Neutrophil (primary cell): ENCODE data around the gene SH3RF3.

ENCODE experiments used
- H3K27ac ChIP-seq: fragments of 200-600 bp; sonication (generic); 2 replicates; pipeline ENCODE4 v1.5.1; 2016; ENCODE audit warnings: mild to moderate bottlenecking, moderate library complexity
- H3K27me3 ChIP-seq: fragments of 200-600 bp; sonication (generic); 2 replicates; pipeline ENCODE4 v1.6.0; 2016; ENCODE audit warnings: mild to moderate bottlenecking
- H3K36me3 ChIP-seq: fragments of 200-600 bp; sonication (generic); 2 replicates; pipeline ENCODE4 v1.5.1; 2017
- H3K4me1 ChIP-seq, 2 experiments: fragments of 200-600 bp in 1 of 2; sonication (generic) in 1 of 2; 1 replicate in 1 of 2; 2 replicates in 1 of 2; pipeline versions ENCODE4 v1.5.1 to v1.6.1; 2013 to 2016; ENCODE audit warnings: low read depth in 1 of 2, low read length in 1 of 2, mild to moderate bottlenecking in 1 of 2, moderate library complexity in 1 of 2; ENCODE audit not compliant: control insufficient read depth in 1 of 2, insufficient read depth in 1 of 2
- H3K4me3 ChIP-seq, 2 experiments: fragments of 200-600 bp in 1 of 2; sonication (generic) in 1 of 2; 1 replicate in 1 of 2; 2 replicates in 1 of 2; pipeline ENCODE4 v1.5.1; 2013 to 2016; ENCODE audit warnings: low read depth in 1 of 2, low read length in 1 of 2, mild to moderate bottlenecking in 1 of 2, moderate library complexity in 1 of 2
- H3K9me3 ChIP-seq: fragments of 200-600 bp; sonication (generic); 2 replicates; pipeline ENCODE4 v1.5.1; 2016
- CTCF ChIP-seq: fragments of 200-600 bp; sonication (generic); IDR thresholded peaks from 2 replicates; pipeline ENCODE4 v1.5.1; 2016; ENCODE audit warnings: antibody characterized with exemption

The SH3RF3 gene

GRCh38 chr2:109213646-109214433, 84.8 kb downstream of the SH3RF3 start:
- peak overlapping the region; percentile 29 to 43 for H3K4me3 ChIP-seq
- no peaks in the 10 kb centered on the region for H3K9me3 ChIP-seq
- H3K27me3 ChIP-seq, result no peaks in the 10 kb centered on the region
- H3K36me3 ChIP-seq, result no peaks in the 10 kb centered on the region
- H3K4me1 ChIP-seq, result peaks cover 76 to 95% of the 10 kb centered on the region in 2 experiments
- no peak for TF ChIP-seq CTCF
- peak overlapping the region; percentile 81 for H3K27ac ChIP-seq

GRCh38 chr2:109214651-109215371, 85.8 kb downstream of the SH3RF3 start:
- H3K27me3 ChIP-seq, result no peaks in the 10 kb centered on the region
- H3K36me3 ChIP-seq, result no peaks in the 10 kb centered on the region
- H3K27ac ChIP-seq, result peak overlapping the region; percentile 81
- no peaks in the 10 kb centered on the region for H3K9me3 ChIP-seq
- peak overlapping the region in 1 of 2 experiments; percentile 43 for H3K4me3 ChIP-seq
- H3K4me1 ChIP-seq, result peaks cover 72 to 92% of the 10 kb centered on the region in 2 experiments
- TF ChIP-seq CTCF, result no peak

- H3K4me1 ChIP-seq, result peaks cover 70 to 88% of the 10 kb centered on the region in 2 experiments
Observed at GRCh38 chr2:109215866-109216265, 86.9 kb downstream of the SH3RF3 start.

GRCh38 chr2:109216332-109216731, 87.3 kb downstream of the SH3RF3 start:
- Histone ChIP-seq H3K27ac (peak overlapping the region; percentile 81), H3K4me1 (peaks cover 71 to 88% of the 10 kb centered on the region in 2 experiments), H3K4me3 (no peak overlapping the region), H3K9me3 (no peaks in the 10 kb centered on the region), H3K27me3 (no peaks in the 10 kb centered on the region), H3K36me3 (no peaks in the 10 kb centered on the region)
- TF ChIP-seq CTCF, result no peak

More at GRCh38 chr2:109215866-109216265, 86.9 kb downstream of the SH3RF3 start:
- Histone ChIP-seq H3K9me3 (no peaks in the 10 kb centered on the region), H3K36me3 (no peaks in the 10 kb centered on the region), H3K27ac (peak overlapping the region; percentile 81), H3K4me3 (no peak overlapping the region), H3K27me3 (no peaks in the 10 kb centered on the region)
- TF ChIP-seq CTCF, result no peak

GRCh38 chr2:109217362-109218086, 88.5 kb downstream of the SH3RF3 start:
- Histone ChIP-seq H3K9me3 (no peaks in the 10 kb centered on the region), H3K36me3 (no peaks in the 10 kb centered on the region), H3K27me3 (no peaks in the 10 kb centered on the region), H3K4me3 (peak overlapping the region in 1 of 2 experiments; percentile 23), H3K27ac (peak overlapping the region; percentile 81), H3K4me1 (peaks cover 74 to 78% of the 10 kb centered on the region in 2 experiments)
- no peak for TF ChIP-seq CTCF
